Measurements from ENCODE around the gene MTCH2.

Gene MTCH2

GRCh38 chr11:47589118-47589517 is 53.2 kb downstream of the MTCH2 start:
- DNase-seq, result no peak

GRCh38 chr11:47587723-47588326 is 54.5 kb downstream of the MTCH2 start:
- no peak for DNase-seq

- no peak for DNase-seq
These were observed 55.2 kb downstream of the MTCH2 start for GRCh38 chr11:47587039-47587716.

GRCh38 chr11:47586098-47586855 is 56.1 kb downstream of the MTCH2 start, which contains the start of gene FAM180B:
TSS of gene FAM180B (plus strand) at chr11:47586678. CDS start at chr11:47586769, 91 bp downstream.
- no peak for DNase-seq

GRCh38 chr11:47583844-47584243 is 58.5 kb downstream of the MTCH2 start:
- no peak for DNase-seq

- DNase-seq, result peak; percentile 85
These were observed 63.5 kb downstream of the MTCH2 start, which contains the start of the genes KBTBD4 and NDUFS3 for GRCh38 chr11:47578524-47579494. TSS of gene KBTBD4 (minus strand) at chr11:47578970. CDS start at chr11:47578951, 19 bp downstream. TSS of gene NDUFS3 (plus strand) at chr11:47579074. CDS start at chr11:47579092, 18 bp downstream.

- no peak for DNase-seq
These were observed 64.8 kb downstream of the MTCH2 start for GRCh38 chr11:47577460-47578041.

- DNase-seq, result no peak
These were observed 69.0 kb downstream of the MTCH2 start for GRCh38 chr11:47573321-47573720.

- DNase-seq, result no peak
These were observed 69.6 kb downstream of the MTCH2 start for GRCh38 chr11:47572715-47573255.

- no peak for DNase-seq
These were observed 70.5 kb downstream of the MTCH2 start for GRCh38 chr11:47571895-47572294.

GRCh38 chr11:47571357-47571729 is 71.0 kb downstream of the MTCH2 start:
- no peak for DNase-seq

- no peak for DNase-seq
These were observed 71.6 kb downstream of the MTCH2 start for GRCh38 chr11:47570651-47571356.

GRCh38 chr11:47569646-47570045 is 72.7 kb downstream of the MTCH2 start:
- no peak for DNase-seq
